ENCODE measurements around the gene SLC9B1. TPM values are rescaled to one million over a fixed set of nuclear protein-coding genes. Genes with fewer than 3 reads are reported as not detected.
"Not testable (repeated sequence)": the region's sequence is repeated elsewhere in the genome, so short reads cannot be mapped to it uniquely, and the experiment has no call there.

Gene SLC9B1
- total and polyA plus RNA-seq, 2 of the 8 experiments (the other 6 are each of a cell fraction or from before 2014, with no cell fraction given) = 0.08 to 0.19 TPM

DNA sequence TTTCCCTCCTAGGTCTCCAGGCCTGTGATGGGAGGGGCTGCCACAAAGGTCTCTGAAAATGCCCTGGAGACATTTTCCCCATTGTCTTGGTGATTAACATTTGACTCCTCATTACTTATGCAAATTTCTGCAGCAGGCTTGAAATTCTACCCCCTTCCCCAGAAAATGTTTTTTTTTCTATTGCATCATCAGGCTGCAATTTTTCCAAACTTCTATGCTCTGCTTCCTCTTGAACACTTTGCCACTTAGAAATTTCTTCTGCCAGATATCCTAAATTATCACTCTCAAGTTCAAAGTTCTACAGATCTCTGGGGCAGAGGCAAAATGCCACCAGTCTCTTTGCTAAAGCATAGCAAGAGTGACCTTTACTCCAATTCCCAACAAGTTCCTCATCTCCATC, 25.5 kb downstream of the SLC9B1 start:
- H3K56ac ChIP-seq (replicated peaks; ENCODE audit: insufficient read length, low read depth, low read length); H2BK15ac ChIP-seq (ENCODE audit: low read length); CTCF ChIA-PET (ENCODE audit: partially characterized antibody); H3K27ac ChIP-seq (ENCODE audit: low read depth, low read length); H3K27me3 ChIP-seq (replicated peaks in 1 of 4; ENCODE audit: control insufficient read depth in 3 of 4, extremely low read depth in 1 of 4, insufficient read depth in 3 of 4, low read length in 3 of 4); FAIRE-seq; H3K4ac ChIP-seq (replicated peaks; ENCODE audit: insufficient read length, low read depth, low read length); H2BK120ac ChIP-seq (replicated peaks; ENCODE audit: low read depth, low read length); POLR2A ChIA-PET (ENCODE audit: partially characterized antibody); H3K4me2 ChIP-seq (ENCODE audit: insufficient read depth in 1 of 2, low read depth in 2 of 2, low read length in 2 of 2); H3K18ac ChIP-seq (ENCODE audit: extremely low read depth, low read length); DNase-seq (ENCODE audit: low read depth in 1 of 2, low spot score in 2 of 2); H4K91ac ChIP-seq (replicated peaks; ENCODE audit: insufficient read length, low read length); H2BK5ac ChIP-seq (ENCODE audit: low read depth, low read length); H3K4me1 ChIP-seq (replicated peaks in 1 of 4; ENCODE audit: control insufficient read depth in 3 of 4, insufficient read depth in 4 of 4, low read length in 3 of 4); H3K36me3 ChIP-seq (ENCODE audit: control insufficient read depth in 2 of 4, insufficient read depth in 4 of 4, low read length in 3 of 4); H3K23ac ChIP-seq (ENCODE audit: insufficient read length); H3K79me1 ChIP-seq (ENCODE audit: low read depth, low read length); H3K4me3 ChIP-seq (ENCODE audit: extremely low read depth in 1 of 4, insufficient read depth in 2 of 4, low read depth in 3 of 4, low read length in 4 of 4); H4K5ac ChIP-seq (ENCODE audit: insufficient read length, low read depth, low read length); H2BK20ac ChIP-seq (ENCODE audit: low read length); H4K20me1 ChIP-seq (replicated peaks in 1 of 2; ENCODE audit: control insufficient read depth in 1 of 2, insufficient read depth in 2 of 2, low read length in 2 of 2); H4K8ac ChIP-seq (ENCODE audit: extremely low read depth, insufficient read depth, low read length); H3K23me2 ChIP-seq (ENCODE audit: low read depth, low read length); H2AK5ac ChIP-seq (ENCODE audit: low read depth, low read length); H3K14ac ChIP-seq (ENCODE audit: insufficient read length); H2AFZ ChIP-seq (ENCODE audit: low read length); H3K9ac ChIP-seq (replicated peaks in 1 of 4; ENCODE audit: extremely low read depth in 1 of 4, low read depth in 3 of 4, low read length in 3 of 4); H2BK12ac ChIP-seq (ENCODE audit: low read depth, low read length); H3K79me2 ChIP-seq (ENCODE audit: control insufficient read depth in 1 of 2, insufficient read depth in 2 of 2, low read length in 2 of 2): not testable (repeated sequence)
- peaks cover 12 to 16% of the 10 kb centered on the region in 2 experiments; a peak in 3 of 4 replicates for H3K9me3 ChIP-seq (ENCODE audit: insufficient read depth in 2 of 2, low read depth in 1 of 2, low read length in 1 of 2)

All from H1 (cell line).